HG02938 (cell line): ENCODE results near the gene HSF2BP.
"Not testable (repeated sequence)": the region's sequence is repeated elsewhere in the genome, so short reads cannot be mapped to it uniquely, and the experiment has no call there.

Experiments
- ATAC-seq: cut with Tn5 transposase; IDR thresholded peaks from one replicate; pipeline ENCODE4 v1.9.1; 2021; ENCODE audit warnings: mild to moderate bottlenecking, moderate library complexity; ENCODE audit not compliant: unreplicated experiment

Gene HSF2BP

GRCh38 chr21:43562451-43562850, 96.8 kb downstream of the HSF2BP start:
- ATAC-seq, result not testable (repeated sequence)

- not testable (repeated sequence) for ATAC-seq
These were observed 118.7 kb downstream of the HSF2BP start for GRCh38 chr21:43540561-43540960.

- ATAC-seq, result not testable (repeated sequence)
These were observed 136.7 kb downstream of the HSF2BP start for GRCh38 chr21:43522495-43523131.

GRCh38 chr21:43517701-43518100, 141.6 kb downstream of the HSF2BP start:
- ATAC-seq, result not testable (repeated sequence)

- ATAC-seq, result not testable (repeated sequence)
These were observed 142.2 kb downstream of the HSF2BP start for GRCh38 chr21:43516860-43517627.

- not testable (repeated sequence) for ATAC-seq
These were observed 142.9 kb downstream of the HSF2BP start for GRCh38 chr21:43516295-43516847.

- not testable (repeated sequence) for ATAC-seq
These were observed 144.5 kb downstream of the HSF2BP start for GRCh38 chr21:43514834-43515233.

GRCh38 chr21:43513023-43513422, 146.3 kb downstream of the HSF2BP start:
- ATAC-seq, result not testable (repeated sequence)

GRCh38 chr21:43511209-43511608, 148.1 kb downstream of the HSF2BP start:
- not testable (repeated sequence) for ATAC-seq

- ATAC-seq, result not testable (repeated sequence)
These were observed 148.6 kb downstream of the HSF2BP start for GRCh38 chr21:43510669-43511068.

GRCh38 chr21:43503892-43504291, 155.4 kb downstream of the HSF2BP start:
- not testable (repeated sequence) for ATAC-seq

GRCh38 chr21:43503075-43503750, 156.1 kb downstream of the HSF2BP start:
- ATAC-seq, result not testable (repeated sequence)

GRCh38 chr21:43502407-43503071, 156.7 kb downstream of the HSF2BP start:
- not testable (repeated sequence) for ATAC-seq

- not testable (repeated sequence) for ATAC-seq
These were observed 160.4 kb downstream of the HSF2BP start for GRCh38 chr21:43498924-43499323.

- not testable (repeated sequence) for ATAC-seq
These were observed 161.2 kb downstream of the HSF2BP start for GRCh38 chr21:43498065-43498464.

- ATAC-seq, result not testable (repeated sequence)
These were observed 164.8 kb downstream of the HSF2BP start for GRCh38 chr21:43494279-43495012.

GRCh38 chr21:43493471-43493870, 165.8 kb downstream of the HSF2BP start:
- not testable (repeated sequence) for ATAC-seq

- ATAC-seq, result not testable (repeated sequence)
These were observed 171.1 kb downstream of the HSF2BP start for GRCh38 chr21:43488235-43488634.

- ATAC-seq, result not testable (repeated sequence)
These were observed 173.2 kb downstream of the HSF2BP start for GRCh38 chr21:43486051-43486450.

- not testable (repeated sequence) for ATAC-seq
These were observed 174.3 kb downstream of the HSF2BP start for GRCh38 chr21:43485016-43485415.
